ENCODE results near the gene TULP4.

The TULP4 gene

DNA sequence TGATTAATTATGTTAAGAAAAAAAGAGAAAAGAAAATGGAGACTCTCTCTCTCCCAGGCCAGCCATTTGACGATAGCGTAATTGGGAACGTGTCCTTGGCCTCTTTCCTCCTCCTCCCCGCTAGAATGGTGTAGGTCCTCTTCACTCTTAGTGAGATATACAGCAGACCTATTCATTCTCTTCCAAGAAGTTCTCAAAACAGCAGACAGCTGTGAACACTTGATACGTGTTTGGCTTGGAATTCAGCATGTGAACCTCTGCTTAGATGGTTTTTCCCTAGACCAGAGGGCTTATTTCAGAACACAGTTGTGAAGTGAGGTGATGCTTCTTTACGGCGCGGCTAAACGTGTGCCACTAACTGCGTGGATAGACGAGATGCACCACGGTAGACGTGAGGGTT is 32.6 kb upstream of the TULP4 start:
- Histone ChIP-seq H3K9ac (ENCODE audit: low read depth in 1 of 2, low read length in 2 of 2) (no peak overlapping the region), H3K9me3 (ENCODE audit: control insufficient read depth in 1 of 2, low read length in 2 of 2) (no peaks in the 10 kb centered on the region), H3K27me3 (ENCODE audit: control insufficient read depth in 1 of 2, insufficient read depth in 2 of 2, low read length in 2 of 2) (no peaks in the 10 kb centered on the region), H3K27ac (ENCODE audit: low read depth, low read length) (no peak overlapping the region), H3K36me3 (ENCODE audit: control insufficient read depth in 1 of 2, insufficient read depth in 2 of 2, low read length in 2 of 2) (no peaks in the 10 kb centered on the region), H3K4me1 (ENCODE audit: control insufficient read depth in 1 of 2, insufficient read depth in 2 of 2, low read length in 2 of 2) (peaks cover 0 to 8% of the 10 kb centered on the region in 2 donors), H3K4me3 (ENCODE audit: low read depth in 1 of 2, low read length in 2 of 2) (no peak overlapping the region)

DNA sequence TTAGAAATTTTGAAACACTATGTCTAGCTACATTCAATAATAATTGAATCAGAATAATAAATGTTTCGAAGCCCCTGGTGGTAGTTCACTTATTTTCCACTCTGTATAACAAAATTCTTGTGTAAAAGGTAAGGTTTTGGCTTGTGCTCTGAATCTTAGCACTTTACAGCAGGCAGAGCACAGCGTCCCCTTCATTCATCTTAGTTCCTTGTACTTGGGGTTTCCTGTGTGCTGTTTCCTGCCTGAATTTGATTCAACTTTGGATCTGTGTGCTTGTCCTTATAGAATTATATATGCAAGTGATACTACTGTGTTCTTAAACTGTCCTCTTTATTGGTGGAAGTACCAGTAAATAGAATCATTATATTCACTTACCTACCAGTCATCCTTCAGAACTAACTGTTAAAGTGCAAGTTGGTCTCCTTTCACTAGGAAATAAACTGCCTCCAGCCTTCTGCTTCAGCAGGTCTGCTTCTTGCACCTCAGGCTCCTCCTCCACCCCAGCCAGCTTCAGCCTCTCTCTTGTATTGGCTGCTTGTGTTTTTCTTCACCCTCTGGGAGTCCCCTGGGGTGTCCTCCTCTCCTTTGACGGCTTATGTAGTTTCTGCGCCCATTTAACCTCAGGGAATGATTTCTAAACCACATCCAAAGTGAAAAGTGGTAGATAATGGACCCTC is 28.8 kb upstream of the TULP4 start:
- no peaks in the 10 kb centered on the region for H3K9me3 ChIP-seq (ENCODE audit: control insufficient read depth in 1 of 2, low read length in 2 of 2)
- no peak overlapping the region for H3K4me3 ChIP-seq (ENCODE audit: low read depth in 1 of 2, low read length in 2 of 2)
- H3K36me3 ChIP-seq (ENCODE audit: control insufficient read depth in 1 of 2, insufficient read depth in 2 of 2, low read length in 2 of 2): no peaks in the 10 kb centered on the region
- H3K4me1 ChIP-seq (ENCODE audit: control insufficient read depth in 1 of 2, insufficient read depth in 2 of 2, low read length in 2 of 2): peaks cover 11 to 27% of the 10 kb centered on the region in 2 donors
- H3K9ac ChIP-seq (ENCODE audit: low read depth in 1 of 2, low read length in 2 of 2): no peak overlapping the region
- peak overlapping the region; percentile 33 for H3K27ac ChIP-seq (ENCODE audit: low read depth, low read length)
- H3K27me3 ChIP-seq (ENCODE audit: control insufficient read depth in 1 of 2, insufficient read depth in 2 of 2, low read length in 2 of 2): no peaks in the 10 kb centered on the region

DNA sequence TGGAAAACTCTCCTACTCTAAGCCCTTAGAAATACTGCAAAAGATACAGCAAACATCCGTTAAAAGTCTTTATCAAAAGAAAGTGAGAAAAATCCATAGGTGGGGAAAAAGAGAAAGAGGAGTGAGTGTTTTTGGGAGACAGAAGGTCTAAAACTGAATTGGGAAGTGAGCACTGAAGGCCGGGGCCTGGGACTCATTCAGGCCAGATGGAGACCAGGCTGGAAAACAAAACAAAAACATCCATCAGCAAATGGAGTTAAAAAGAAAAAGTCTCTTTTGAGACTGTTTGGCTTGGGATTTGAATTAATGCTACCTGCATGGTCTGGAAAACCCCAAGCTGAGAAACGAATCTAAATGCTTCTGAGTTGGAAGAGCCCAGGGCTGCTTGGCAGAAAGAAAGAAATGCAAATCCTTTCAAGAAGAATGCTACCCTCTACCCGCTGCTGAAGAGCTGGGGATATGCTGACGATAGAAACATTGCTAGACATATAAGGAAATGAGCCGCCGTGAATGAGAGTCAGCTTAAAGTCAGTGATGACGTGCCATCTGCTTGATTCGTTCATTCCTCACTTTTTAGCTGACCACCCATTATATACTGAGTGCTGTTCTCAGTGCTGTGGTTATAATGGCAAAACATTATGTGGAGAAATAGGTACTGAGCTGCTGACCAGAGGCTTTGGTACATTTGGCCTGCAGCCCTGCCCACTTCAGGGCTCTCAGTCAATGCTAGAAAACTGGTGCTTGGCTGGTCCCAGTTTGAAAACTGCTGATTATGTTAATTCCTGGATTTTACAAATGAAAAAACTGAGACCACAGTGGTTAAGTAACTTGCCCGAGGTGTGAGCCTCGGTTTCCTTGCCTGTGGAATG is 28.0 kb upstream of the TULP4 start:
- no peaks in the 10 kb centered on the region for H3K9me3 ChIP-seq (ENCODE audit: control insufficient read depth in 1 of 2, low read length in 2 of 2)
- H3K27ac ChIP-seq (ENCODE audit: low read depth, low read length): peak overlapping the region; percentile 57
- H3K27me3 ChIP-seq (ENCODE audit: control insufficient read depth in 1 of 2, insufficient read depth in 2 of 2, low read length in 2 of 2): no peaks in the 10 kb centered on the region
- H3K4me1 ChIP-seq (ENCODE audit: control insufficient read depth in 1 of 2, insufficient read depth in 2 of 2, low read length in 2 of 2): peaks cover 11 to 27% of the 10 kb centered on the region in 2 donors
- peak overlapping the region in 1 of 2 donors; percentile 17 for H3K9ac ChIP-seq (ENCODE audit: low read depth in 1 of 2, low read length in 2 of 2)
- H3K36me3 ChIP-seq (ENCODE audit: control insufficient read depth in 1 of 2, insufficient read depth in 2 of 2, low read length in 2 of 2): no peaks in the 10 kb centered on the region
- H3K4me3 ChIP-seq (ENCODE audit: low read depth in 1 of 2, low read length in 2 of 2): no peak overlapping the region

DNA sequence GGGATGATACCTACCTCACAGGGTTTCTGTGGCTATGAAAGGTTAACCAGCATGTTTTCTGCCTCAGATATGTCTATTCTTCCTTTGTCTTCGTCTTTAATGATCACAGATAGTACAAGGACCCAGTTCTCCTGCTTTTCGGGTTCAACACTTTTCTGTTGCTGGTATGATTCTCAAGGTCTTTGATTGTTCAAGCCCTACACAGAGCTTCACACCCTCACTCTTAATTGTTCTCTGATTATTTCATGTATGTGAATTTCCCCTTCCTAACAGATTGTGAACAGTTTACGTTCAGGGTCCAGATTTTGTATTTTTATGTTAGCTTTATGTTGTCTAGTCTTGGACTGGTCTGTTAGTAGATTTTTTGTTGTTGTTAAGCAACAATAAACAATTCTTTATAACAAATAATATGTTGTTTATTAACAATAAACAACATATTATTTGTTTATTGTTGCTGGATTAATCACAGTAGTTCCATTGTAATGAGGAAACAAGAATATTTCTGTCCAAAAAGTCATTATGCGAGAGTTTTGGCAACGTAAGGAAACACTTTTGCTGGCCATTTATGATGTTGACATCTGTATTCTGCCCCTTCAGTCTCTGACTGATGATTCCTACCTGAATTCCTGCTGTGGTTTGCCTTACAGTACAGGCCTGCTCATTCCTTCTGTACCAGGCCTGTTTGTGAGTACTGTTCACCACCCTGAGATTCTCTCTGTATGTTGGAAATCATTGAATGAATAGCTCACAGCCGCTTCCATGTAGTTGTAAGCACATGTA is 27.2 kb upstream of the TULP4 start:
- peak overlapping the region; percentile 57 for H3K27ac ChIP-seq (ENCODE audit: low read depth, low read length)

DNA sequence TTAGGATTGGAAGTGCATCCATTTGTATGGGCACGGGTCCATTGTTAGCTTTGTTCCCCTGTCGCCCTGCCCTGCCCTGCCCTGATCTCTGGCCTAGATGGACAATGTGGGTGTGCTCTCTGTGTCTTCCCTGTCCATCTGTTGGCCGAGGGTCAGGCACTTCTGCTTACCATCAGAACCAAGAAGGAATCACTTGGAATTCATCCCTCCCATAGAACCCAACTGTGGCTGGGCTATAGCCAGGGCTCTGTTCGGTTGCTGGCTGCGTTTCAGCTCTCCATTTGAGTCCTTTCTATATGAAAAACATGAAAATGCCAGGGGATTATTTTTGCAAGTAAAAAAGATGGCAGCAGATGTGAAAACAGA is 26.6 kb upstream of the TULP4 start:
- Histone ChIP-seq H3K9me3 (ENCODE audit: control insufficient read depth in 1 of 2, low read length in 2 of 2) (no peaks in the 10 kb centered on the region), H3K36me3 (ENCODE audit: control insufficient read depth in 1 of 2, insufficient read depth in 2 of 2, low read length in 2 of 2) (no peaks in the 10 kb centered on the region), H3K4me3 (ENCODE audit: low read depth in 1 of 2, low read length in 2 of 2) (no peak overlapping the region), H3K4me1 (ENCODE audit: control insufficient read depth in 1 of 2, insufficient read depth in 2 of 2, low read length in 2 of 2) (peaks cover 11 to 27% of the 10 kb centered on the region in 2 donors), H3K9ac (ENCODE audit: low read depth in 1 of 2, low read length in 2 of 2) (no peak overlapping the region), H3K27ac (ENCODE audit: low read depth, low read length) (no peak overlapping the region), H3K27me3 (ENCODE audit: control insufficient read depth in 1 of 2, insufficient read depth in 2 of 2, low read length in 2 of 2) (no peaks in the 10 kb centered on the region)

More for the DNA sequence above, 27.2 kb upstream of the TULP4 start:
- H3K36me3 ChIP-seq (ENCODE audit: control insufficient read depth in 1 of 2, insufficient read depth in 2 of 2, low read length in 2 of 2): no peaks in the 10 kb centered on the region
- H3K4me3 ChIP-seq (ENCODE audit: low read depth in 1 of 2, low read length in 2 of 2): no peak overlapping the region
- H3K9ac ChIP-seq (ENCODE audit: low read depth in 1 of 2, low read length in 2 of 2): peak overlapping the region in 1 of 2 donors; percentile 17
- H3K27me3 ChIP-seq (ENCODE audit: control insufficient read depth in 1 of 2, insufficient read depth in 2 of 2, low read length in 2 of 2): no peaks in the 10 kb centered on the region
- H3K9me3 ChIP-seq (ENCODE audit: control insufficient read depth in 1 of 2, low read length in 2 of 2): no peaks in the 10 kb centered on the region
- H3K4me1 ChIP-seq (ENCODE audit: control insufficient read depth in 1 of 2, insufficient read depth in 2 of 2, low read length in 2 of 2): peaks cover 11 to 27% of the 10 kb centered on the region in 2 donors

DNA sequence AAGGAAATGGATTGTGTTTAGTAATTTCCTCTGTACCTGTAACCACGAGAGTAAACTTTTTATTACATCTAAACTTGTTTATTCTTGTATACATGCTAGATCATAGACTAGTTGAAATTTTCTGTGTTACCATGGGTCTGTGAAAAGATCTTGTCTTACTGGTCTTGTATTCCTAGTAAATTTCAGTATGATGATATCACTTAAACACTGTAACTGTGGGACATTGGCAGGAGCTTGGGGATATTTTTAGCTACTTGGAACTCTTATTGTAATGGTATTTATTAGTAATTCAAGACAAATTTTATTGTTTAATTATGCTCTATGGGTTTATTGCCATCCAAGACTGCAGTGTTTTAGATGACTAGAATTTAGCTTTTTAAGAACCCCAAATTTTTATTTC is 25.9 kb upstream of the TULP4 start:
- Histone ChIP-seq H3K9me3 (ENCODE audit: control insufficient read depth in 1 of 2, low read length in 2 of 2) (no peaks in the 10 kb centered on the region), H3K4me1 (ENCODE audit: control insufficient read depth in 1 of 2, insufficient read depth in 2 of 2, low read length in 2 of 2) (peaks cover 11 to 27% of the 10 kb centered on the region in 2 donors), H3K4me3 (ENCODE audit: low read depth in 1 of 2, low read length in 2 of 2) (no peak overlapping the region), H3K27ac (ENCODE audit: low read depth, low read length) (no peak overlapping the region), H3K27me3 (ENCODE audit: control insufficient read depth in 1 of 2, insufficient read depth in 2 of 2, low read length in 2 of 2) (no peaks in the 10 kb centered on the region), H3K9ac (ENCODE audit: low read depth in 1 of 2, low read length in 2 of 2) (no peak overlapping the region), H3K36me3 (ENCODE audit: control insufficient read depth in 1 of 2, insufficient read depth in 2 of 2, low read length in 2 of 2) (no peaks in the 10 kb centered on the region)

DNA sequence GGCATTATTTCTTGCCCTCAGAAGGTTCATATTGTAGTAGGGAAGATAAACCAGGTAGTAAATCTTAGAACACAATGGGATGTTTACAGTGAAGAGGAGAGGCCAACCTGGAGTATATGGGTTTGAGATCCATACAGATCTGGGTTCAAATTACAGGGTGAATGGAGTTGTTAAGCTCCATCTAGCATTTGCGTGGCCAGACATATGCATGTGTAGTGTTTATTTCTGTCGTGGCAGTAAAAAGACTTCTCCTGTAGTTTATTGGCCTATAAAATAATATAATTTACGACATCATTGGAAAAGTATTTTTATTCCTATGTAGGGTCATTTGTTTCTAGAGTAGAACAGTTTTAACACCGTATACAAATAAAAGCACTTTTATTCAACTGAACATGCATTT is 25.2 kb upstream of the TULP4 start:
- H3K27ac ChIP-seq (ENCODE audit: low read depth, low read length): no peak overlapping the region
- no peaks in the 10 kb centered on the region for H3K27me3 ChIP-seq (ENCODE audit: control insufficient read depth in 1 of 2, insufficient read depth in 2 of 2, low read length in 2 of 2)
- H3K4me3 ChIP-seq (ENCODE audit: low read depth in 1 of 2, low read length in 2 of 2): no peak overlapping the region
- no peak overlapping the region for H3K9ac ChIP-seq (ENCODE audit: low read depth in 1 of 2, low read length in 2 of 2)
- H3K36me3 ChIP-seq (ENCODE audit: control insufficient read depth in 1 of 2, insufficient read depth in 2 of 2, low read length in 2 of 2): no peaks in the 10 kb centered on the region
- H3K4me1 ChIP-seq (ENCODE audit: control insufficient read depth in 1 of 2, insufficient read depth in 2 of 2, low read length in 2 of 2): peaks cover 13 to 31% of the 10 kb centered on the region in 2 donors
- no peaks in the 10 kb centered on the region for H3K9me3 ChIP-seq (ENCODE audit: control insufficient read depth in 1 of 2, low read length in 2 of 2)

DNA sequence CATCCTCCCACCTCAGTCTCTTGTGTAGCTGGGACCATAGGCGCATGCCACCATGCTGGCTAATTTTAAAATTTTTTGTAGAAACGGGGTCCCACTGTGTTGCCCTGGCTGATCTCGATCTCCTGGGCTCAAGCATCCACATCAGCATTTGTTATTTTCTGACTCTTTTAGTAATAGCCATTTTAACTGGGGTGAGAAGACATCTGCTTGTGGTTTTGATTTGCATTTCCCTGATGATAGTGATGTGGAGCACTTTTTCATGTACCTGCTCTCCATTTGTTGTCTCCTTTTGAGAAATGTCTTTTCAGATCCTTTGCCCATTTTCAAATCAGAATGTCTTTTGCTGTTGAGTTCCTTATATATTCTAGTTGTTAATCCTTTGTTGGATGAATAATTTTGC is 22.2 kb upstream of the TULP4 start:
- Histone ChIP-seq H3K9me3 (ENCODE audit: control insufficient read depth in 1 of 2, low read length in 2 of 2) (no peaks in the 10 kb centered on the region), H3K27me3 (ENCODE audit: control insufficient read depth in 1 of 2, insufficient read depth in 2 of 2, low read length in 2 of 2) (no peaks in the 10 kb centered on the region), H3K4me1 (ENCODE audit: control insufficient read depth in 1 of 2, insufficient read depth in 2 of 2, low read length in 2 of 2) (peaks cover 13 to 22% of the 10 kb centered on the region in 2 donors), H3K36me3 (ENCODE audit: control insufficient read depth in 1 of 2, insufficient read depth in 2 of 2, low read length in 2 of 2) (no peaks in the 10 kb centered on the region), H3K27ac (ENCODE audit: low read depth, low read length) (no peak overlapping the region), H3K9ac (ENCODE audit: low read depth in 1 of 2, low read length in 2 of 2) (no peak overlapping the region), H3K4me3 (ENCODE audit: low read depth in 1 of 2, low read length in 2 of 2) (no peak overlapping the region)

DNA sequence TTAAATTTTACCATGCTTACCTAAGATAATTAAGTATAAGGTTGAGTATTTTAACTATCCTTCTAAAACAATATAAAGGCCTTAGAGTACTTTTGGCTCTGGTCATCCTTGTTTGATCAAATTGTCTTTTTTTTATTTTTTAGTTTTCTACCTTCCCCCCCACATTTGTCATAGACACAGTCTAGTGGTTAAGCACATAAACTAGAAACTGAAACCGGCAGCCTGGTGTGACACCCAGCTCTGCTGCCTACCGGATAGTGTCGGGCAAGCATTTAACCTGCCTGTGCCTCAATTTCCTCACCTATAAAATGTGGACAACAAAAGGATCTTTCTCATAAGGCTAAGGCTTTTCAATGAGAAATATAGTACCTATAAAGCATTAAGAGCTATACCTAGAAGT is 21.6 kb upstream of the TULP4 start:
- Histone ChIP-seq H3K9ac (ENCODE audit: low read depth in 1 of 2, low read length in 2 of 2) (no peak overlapping the region), H3K27ac (ENCODE audit: low read depth, low read length) (no peak overlapping the region), H3K36me3 (ENCODE audit: control insufficient read depth in 1 of 2, insufficient read depth in 2 of 2, low read length in 2 of 2) (no peaks in the 10 kb centered on the region), H3K4me3 (ENCODE audit: low read depth in 1 of 2, low read length in 2 of 2) (no peak overlapping the region), H3K27me3 (ENCODE audit: control insufficient read depth in 1 of 2, insufficient read depth in 2 of 2, low read length in 2 of 2) (no peaks in the 10 kb centered on the region), H3K9me3 (ENCODE audit: control insufficient read depth in 1 of 2, low read length in 2 of 2) (no peaks in the 10 kb centered on the region), H3K4me1 (ENCODE audit: control insufficient read depth in 1 of 2, insufficient read depth in 2 of 2, low read length in 2 of 2) (peaks cover 8 to 22% of the 10 kb centered on the region in 2 donors)

DNA sequence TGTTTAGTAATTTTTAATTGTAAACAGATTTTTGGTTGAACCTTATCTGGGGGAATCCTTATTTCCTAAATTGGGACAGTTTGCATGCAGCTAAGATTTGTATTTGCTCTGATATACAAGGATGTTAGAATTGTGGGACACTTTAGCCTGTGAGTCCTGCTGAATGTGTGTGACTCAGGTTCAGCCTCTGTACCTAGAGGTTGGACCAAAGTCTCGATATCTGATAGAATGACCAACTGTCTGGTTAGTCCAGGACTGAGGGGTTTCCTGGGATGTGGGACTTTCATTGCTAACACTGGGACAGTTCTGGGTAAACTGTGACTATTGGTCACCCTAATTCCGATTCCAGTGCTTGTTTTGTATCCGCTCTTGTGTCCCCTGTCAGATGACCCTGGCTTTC is 20.2 kb upstream of the TULP4 start:
- Histone ChIP-seq H3K9ac (ENCODE audit: low read depth in 1 of 2, low read length in 2 of 2) (no peak overlapping the region), H3K4me3 (ENCODE audit: low read depth in 1 of 2, low read length in 2 of 2) (no peak overlapping the region), H3K27ac (ENCODE audit: low read depth, low read length) (no peak overlapping the region), H3K36me3 (ENCODE audit: control insufficient read depth in 1 of 2, insufficient read depth in 2 of 2, low read length in 2 of 2) (no peaks in the 10 kb centered on the region), H3K27me3 (ENCODE audit: control insufficient read depth in 1 of 2, insufficient read depth in 2 of 2, low read length in 2 of 2) (no peaks in the 10 kb centered on the region), H3K9me3 (ENCODE audit: control insufficient read depth in 1 of 2, low read length in 2 of 2) (peaks cover 5 to 6% of the 10 kb centered on the region in 2 donors), H3K4me1 (ENCODE audit: control insufficient read depth in 1 of 2, insufficient read depth in 2 of 2, low read length in 2 of 2) (peaks cover 6 to 14% of the 10 kb centered on the region in 2 donors)
